SKM-1 (cell line): Measurements from ENCODE around the gene SCRG1.

ENCODE experiments used
- DNase-seq: peaks from one replicate; lab custom pipeline; 2025; ENCODE audit not compliant: unreplicated experiment; lab: John Stamatoyannopoulos, UW

SCRG1 gene

DNA sequence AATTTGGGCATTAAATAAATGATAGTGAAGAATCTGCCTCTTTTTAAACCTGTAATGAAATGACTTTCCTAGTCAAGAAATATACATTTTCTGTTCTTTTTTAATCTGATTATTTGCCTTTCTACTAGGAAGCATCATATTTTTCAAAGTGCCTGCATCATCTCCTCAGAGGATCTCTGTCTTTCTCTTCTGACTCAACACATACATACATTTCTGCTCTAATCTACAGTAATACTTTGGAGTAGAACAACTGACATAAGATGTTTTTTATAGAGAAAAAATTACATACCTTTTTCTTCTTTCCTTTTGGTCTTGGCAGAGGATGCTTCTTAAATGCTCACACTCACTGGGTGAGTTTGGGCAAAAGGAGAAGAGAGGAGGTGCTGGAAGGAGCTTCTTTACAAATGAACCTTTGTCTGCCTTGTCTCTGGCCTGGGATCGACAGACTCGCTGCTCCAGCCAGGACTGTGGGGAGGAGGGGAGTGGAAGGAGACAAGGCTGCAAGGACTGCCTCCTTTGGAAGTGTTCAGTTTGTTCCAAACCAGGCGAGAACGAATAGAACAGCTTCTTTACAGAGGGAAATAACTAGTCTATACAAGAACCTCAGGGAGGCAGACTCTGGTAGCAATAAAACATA, at the start of gene SCRG1:
SCRG1 (minus strand) TSS at position 338 of the 637 bp plus-strand sequence. CDS start 7,702 bp downstream, outside the sequence.
- DNase-seq = no peak

DNA sequence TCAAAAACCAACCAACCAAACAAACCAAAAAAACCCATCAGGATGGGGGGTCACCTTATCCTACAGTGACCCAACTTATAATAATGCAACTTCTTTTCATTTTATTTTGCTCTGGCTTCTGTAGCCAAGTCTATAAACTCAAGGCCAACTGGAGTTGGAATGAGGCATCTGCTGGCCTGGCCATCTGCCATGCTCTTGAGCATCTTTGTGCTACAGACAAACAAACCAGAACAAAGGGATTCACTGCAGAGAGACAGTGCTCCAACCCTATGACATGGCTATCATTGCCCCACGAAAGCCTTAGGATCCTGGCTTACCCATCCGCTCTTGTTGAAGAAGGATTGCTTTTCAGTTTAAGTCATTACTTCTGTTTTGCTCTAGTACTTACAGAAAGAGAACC, 49.2 kb upstream of the SCRG1 start:
- DNase-seq = no peak

DNA sequence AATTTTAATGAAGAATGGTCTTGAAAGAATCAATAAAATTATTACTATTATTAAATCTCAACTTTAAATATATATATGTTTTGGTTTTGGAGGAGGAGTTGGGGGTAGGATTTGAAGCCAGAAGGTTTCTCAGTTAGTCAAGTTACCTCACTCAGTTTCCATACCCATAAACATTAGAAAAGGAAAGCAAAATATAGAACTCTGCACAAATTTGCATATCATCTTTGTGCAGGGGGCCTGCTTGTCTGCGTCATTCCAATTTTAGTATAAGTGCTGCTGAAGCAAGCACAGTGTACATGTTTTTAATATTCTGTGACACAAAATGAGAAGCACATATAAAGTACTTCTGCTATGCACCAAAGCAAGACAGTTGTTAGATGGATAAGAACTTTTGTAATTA, 47.5 kb upstream of the SCRG1 start:
- DNase-seq = no peak

GRCh38 chr4:173443121-173443520, 44.2 kb upstream of the SCRG1 start:
- no peak for DNase-seq

- no peak for DNase-seq
Measured at GRCh38 chr4:173442223-173442932, 43.5 kb upstream of the SCRG1 start.

GRCh38 chr4:173440888-173441287, 42.0 kb upstream of the SCRG1 start:
- no peak for DNase-seq

DNA sequence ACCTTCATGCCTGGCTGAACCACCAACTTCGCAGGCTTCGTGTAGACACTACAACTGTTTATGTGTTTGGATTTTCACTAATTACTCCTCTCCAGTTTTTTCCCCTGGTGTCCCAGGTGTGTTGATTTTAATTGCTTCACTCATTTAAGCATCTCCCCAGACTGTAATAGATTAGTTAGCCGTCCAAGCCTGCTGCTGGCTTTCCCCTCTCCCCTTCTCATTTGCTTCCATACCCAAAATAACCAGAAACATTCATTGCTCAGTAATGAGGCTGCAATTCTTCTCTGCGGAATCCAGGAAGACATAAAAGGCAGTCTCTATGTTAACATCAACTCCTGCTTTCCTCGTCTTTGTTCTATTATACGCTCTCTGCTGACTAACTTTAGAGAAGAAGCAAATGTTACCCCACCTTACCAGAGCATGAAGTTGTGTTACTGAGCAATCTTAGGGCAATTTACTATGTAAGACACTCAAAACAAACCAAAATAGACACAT, 37.9 kb upstream of the SCRG1 start:
- no peak for DNase-seq

GRCh38 chr4:173436149-173436579, 37.2 kb upstream of the SCRG1 start:
- no peak for DNase-seq

DNA sequence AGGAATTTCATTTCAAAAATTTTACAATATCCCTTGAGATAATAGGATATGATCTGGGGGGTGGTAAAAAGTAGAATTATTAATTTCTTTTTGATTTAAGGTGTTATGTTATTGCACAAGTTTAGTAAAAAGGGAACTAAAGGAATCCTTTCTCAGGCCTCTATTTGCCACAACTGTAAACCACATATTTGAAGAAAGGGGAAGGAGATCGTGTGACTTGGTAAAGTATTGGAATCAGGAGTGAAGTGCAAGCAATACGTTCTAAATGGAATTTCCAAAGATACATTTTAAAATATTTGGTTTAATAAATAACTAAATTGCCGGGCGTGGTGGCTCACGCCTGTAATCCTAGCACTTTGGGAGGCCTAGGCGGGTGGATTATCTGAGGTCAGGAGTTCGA, 35.3 kb upstream of the SCRG1 start:
- peak; percentile 83 for DNase-seq

DNA sequence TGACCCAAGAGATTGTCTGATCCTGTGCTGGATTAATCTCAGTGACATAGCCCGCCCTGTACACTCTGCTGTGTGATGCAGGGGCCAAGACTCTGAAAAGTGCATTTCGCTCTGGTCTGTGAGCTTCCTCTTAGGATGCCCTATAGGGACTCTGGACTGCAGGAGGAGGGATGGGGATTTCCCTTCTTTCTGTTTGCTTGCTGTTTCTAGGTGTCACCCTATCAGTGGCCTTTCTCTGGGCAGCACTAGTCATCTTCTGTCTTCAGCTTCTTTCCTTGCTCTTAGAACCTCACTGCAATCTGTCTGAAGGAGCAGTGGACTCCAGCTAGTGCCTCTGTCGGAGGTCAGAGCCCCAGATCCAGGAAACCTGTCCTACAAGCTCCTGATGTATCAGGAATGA, 34.5 kb upstream of the SCRG1 start:
- DNase-seq = no peak

- DNase-seq = no peak
Measured at GRCh38 chr4:173432430-173432829, 33.5 kb upstream of the SCRG1 start.

- DNase-seq = no peak
Measured at GRCh38 chr4:173426064-173426463, 27.1 kb upstream of the SCRG1 start.

DNA sequence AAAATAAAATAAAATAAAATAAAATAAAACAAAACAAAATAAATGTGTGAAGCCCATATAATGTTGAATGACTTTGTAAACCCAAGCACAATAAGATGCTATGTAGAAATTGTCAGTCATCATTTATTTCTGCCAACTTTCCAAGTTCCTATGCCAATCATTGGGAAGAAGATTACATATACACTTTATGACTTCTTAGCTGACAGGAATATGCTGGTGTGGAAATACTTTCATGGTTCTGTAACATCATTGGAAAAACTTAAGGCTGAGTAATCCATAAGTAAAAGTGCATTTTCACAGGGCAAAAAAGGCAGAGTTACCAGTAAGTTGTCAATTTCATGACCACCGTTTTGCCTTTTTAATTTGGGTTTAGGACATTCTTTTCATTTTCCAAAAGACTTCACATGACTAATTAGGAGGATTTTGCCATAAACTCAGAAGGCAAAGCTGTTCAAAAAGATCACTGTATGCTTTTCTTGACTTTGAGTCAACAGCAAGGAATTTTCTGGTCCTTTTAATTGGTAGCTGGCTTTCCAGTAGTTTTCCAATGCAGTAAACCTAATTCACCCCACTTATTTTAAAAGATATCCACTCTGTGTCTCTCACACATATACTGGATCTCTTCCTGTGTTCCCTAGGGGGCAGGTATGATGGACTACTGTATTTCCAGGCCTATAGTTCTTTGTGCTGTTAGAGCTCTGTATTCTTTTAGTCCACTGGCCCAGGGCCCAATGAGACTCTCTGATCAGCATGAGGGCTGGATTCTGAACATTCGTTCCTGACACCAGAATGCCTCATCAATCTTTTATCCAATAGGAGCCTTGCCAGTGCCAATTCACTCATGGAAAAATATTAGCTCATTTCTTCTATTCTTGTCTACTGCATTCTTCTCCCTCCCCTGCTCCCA, 26.2 kb upstream of the SCRG1 start:
- no peak for DNase-seq

DNA sequence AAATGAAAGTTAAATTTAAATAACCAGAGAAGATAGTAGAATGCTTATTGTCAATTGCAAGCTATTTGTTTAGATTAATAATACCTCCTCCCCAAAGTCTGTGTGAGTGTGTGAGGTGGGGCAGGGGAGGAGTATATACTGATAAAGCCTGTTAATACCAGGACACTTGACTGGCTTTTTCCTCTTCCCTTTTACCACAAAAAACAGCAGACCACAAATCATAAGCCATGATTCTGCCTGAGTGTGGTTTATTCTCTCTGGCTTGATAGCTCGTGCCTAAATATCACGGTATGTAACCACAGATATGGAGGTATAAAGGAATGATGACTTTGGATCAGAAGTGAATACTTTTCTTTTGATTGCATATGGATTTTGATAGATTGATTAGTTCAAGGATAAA, 21.9 kb upstream of the SCRG1 start:
- DNase-seq = no peak

DNA sequence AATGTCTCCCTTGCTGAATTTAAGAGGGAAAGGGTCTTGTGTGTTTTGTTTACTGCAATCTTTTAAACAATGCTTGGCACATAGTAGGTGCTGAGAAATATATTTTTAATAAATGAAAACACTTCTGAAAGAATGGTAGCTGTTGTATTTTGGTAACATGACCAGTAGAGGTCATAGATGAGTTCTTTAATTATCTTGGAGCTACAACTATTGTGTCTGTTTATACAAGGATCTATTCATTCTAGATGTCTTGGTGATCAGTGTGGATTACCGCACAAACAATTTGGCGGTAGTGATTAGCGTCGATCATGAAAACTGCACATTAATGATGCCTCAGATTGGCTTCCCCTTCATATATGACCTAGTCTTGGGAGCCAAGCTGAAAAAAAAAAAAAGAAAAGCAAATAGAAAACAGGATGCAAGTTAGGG, 21.4 kb upstream of the SCRG1 start:
- peak; percentile 23 for DNase-seq

DNA sequence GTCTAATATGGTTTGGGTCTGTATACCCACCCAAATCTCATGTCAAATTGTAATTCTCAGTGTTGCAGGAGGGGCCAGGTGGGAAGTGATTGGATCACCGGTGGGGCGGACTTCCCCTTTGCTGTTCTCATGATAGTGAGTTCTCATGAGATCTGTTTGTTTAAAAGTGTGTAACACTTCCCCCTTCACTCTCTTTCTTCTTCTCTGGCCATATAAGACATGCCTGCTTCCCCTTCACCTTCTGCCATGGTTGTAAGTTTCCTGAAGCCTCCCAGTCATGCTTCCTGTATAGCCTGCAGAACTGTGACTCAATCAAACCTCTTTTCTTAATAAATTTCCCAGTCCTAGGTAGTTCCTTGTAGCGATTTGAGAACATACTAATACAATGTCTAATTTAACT, 19.7 kb upstream of the SCRG1 start:
- DNase-seq = no peak

DNA sequence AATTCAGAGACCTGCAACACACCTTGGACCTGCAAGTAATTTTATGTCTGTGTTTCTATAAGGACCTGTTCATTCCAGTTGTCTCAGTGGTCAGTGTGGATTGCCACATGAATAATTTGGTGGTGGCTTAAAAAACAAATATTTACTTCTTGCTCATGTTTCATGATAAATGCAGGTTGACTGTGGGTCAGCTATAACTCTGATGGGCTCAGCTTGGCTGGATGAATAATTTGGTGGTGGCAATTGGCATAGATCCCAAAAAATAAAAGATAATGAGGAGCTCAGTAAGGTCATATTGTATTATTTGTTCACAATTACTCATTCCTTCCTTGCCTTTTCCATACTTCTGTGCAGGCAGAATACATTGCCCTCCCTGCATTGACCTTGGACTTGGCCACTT, 18.9 kb upstream of the SCRG1 start:
- DNase-seq = no peak

DNA sequence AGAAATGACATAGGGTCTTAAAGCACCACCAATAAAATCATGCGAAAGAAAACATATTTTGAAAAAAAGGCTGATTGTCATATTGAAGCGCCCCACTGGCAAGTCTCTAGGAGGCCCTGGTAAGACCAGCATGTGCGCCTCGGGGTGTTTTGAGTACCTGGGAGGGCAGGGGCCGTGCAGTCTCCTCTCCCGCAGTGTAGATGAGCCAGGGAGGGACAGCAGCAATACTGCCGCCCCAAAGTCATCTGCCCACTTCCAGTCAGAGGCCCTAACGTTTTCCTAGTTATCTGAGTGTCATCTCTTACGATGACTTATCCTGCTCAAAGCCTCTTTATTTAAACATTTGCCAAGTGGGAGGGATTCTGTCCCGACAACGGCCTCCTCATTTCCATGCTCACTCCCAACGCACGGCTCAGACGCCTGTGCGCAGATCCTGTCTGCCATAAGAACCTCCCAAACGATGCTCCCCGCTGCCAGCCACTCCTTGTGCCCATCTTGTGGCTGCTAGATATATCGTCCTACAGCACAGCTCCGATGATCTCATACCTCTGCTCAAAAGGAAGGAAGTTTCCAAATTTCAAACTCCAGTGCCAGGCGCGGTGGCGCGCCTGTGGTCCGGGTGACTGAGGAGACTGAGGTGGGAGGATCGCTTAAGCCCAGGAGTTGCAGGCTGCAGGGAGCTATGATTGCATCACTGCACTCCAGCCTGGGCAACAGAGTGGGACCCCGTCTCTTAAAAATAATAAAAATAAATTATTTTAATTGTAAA, 17.2 kb upstream of the SCRG1 start:
- peak; percentile 95 for DNase-seq

DNA sequence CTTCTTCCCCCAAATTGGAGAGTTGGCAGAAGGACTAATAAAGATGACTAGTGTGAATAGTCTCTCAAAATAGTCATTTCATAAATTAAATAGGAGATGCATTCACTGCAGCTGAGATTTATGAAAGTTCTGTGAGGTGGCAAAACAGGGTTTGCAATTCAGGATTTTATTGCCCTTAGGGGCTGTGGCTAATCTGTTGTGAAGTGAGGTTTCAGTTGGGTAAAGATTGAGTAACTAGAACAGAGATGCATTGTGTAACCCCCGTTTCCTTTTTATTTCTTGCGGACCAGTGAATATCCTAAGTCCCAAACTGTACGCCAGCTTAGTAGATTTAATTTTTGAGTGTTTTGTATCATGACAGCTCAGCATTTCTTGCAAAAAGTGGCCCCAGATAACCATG, 16.2 kb upstream of the SCRG1 start:
- peak; percentile 88 for DNase-seq

DNA sequence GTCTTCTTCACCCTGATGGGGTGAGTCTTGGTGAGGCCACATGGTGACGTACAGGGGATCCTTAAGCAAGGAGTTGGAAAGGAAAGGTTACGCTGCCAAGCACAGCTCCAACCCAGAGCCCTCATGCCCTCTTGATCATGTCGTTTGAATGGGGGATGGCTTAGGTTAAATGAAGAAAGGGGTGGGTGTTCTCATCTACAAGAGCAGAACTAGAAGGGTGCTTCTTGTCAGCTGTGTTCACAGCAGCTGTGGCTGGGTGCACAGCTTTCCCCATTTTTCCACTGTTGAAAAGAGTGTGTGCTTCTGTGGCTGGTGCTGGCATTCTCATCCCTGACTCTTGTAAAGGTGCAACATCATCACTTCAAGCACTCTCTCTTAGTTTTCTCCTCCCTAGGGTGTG, 15.5 kb upstream of the SCRG1 start:
- no peak for DNase-seq

DNA sequence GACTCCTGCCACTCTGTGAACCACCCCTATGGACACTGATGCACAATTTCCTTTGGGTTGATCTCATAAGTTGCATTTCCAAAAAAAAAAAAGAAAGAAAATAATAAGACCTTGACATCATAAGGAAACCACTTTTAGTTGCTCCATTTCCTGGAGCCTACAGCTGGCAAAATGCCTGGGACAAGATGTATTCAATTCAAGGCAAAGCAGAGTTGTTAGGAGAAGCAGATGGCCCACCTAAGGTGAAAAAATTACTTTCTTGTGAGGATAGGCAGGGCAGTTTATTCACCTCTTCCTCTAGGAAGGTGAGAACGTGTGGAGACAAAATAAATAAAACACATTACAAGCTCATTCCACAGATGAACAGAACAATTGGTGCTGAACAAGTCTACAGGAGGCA, 14.1 kb upstream of the SCRG1 start:
- no peak for DNase-seq
